Cardiac muscle cell (in vitro differentiated cells and primary cell): ENCODE results near the gene TFDP1. TPM values are rescaled to one million over a fixed set of nuclear protein-coding genes. Genes with fewer than 3 reads are reported as not detected.

Experiments
- DNase-seq, 2 donors: peaks; one replicate each; pipeline versions ENCODE4 v3.0.0 to v3.0.0-alpha.2; 2010 to 2017; ENCODE audit warnings: low read depth in 1 of 2, low spot score in 1 of 2
- H3K27ac ChIP-seq: fragments of 200-600 bp; sonication (generic); 2 replicates; pipeline ENCODE4 v1.5.1; 2016
- H3K27me3 ChIP-seq: fragments of 200-600 bp; sonication (generic); 2 replicates; pipeline ENCODE4 v1.6.0; 2016; ENCODE audit warnings: control low read depth
- H3K36me3 ChIP-seq: fragments of 200-600 bp; sonication (generic); 2 replicates; pipeline ENCODE4 v1.5.1; 2016; ENCODE audit warnings: control low read depth
- H3K4me1 ChIP-seq: fragments of 200-600 bp; sonication (generic); 2 replicates; pipeline ENCODE4 v1.8.1; 2017; ENCODE audit warnings: low read depth, mild to moderate bottlenecking, mixed run types
- H3K4me3 ChIP-seq: fragments of 200-600 bp; sonication (generic); 2 replicates; pipeline ENCODE4 v1.5.1; 2016; ENCODE audit warnings: mild to moderate bottlenecking
- H3K9me3 ChIP-seq: fragments of 200-600 bp; sonication (generic); 2 replicates; pipeline ENCODE4 v1.5.1; 2017; ENCODE audit warnings: low read depth, mild to moderate bottlenecking, control low read depth
- CTCF ChIP-seq: IDR thresholded peaks from 2 replicates; pipeline ENCODE4 v1.5.1; 2012; ENCODE audit warnings: low read depth, mild to moderate bottlenecking, low read length
- polyA plus RNA-seq: library from polyadenylated mRNA; unstranded; fragments of >200 nt; fragmentation: Nextera tagmentation; extraction: Ambion mirVana; gene quantifications from 2 replicates; pipeline ENCODE4 v1.2.1, GENCODE V29; 2016
- total RNA-seq: library from RNA; depleted of rRNA; stranded (reverse); fragments of >200 nt; gene quantifications from 2 replicates; pipeline ENCODE4 v1.2.3, GENCODE V29; 2016

The TFDP1 gene
- total and polyA plus RNA-seq, 2 experiments from 2014 or later, result 36.9 to 81.7 TPM

- Histone ChIP-seq H3K4me1 (peaks cover 5% of the 10 kb centered on the region), H3K27ac (no peak overlapping the region), H3K36me3 (peaks cover 6% of the 10 kb centered on the region), H3K27me3 (no peaks in the 10 kb centered on the region), H3K9me3 (no peaks in the 10 kb centered on the region), H3K4me3 (no peak overlapping the region)
- no peak for DNase-seq
- no peak for TF ChIP-seq CTCF
Observed at GRCh38 chr13:113611996-113612395, 27.4 kb downstream of the TFDP1 start.

- Histone ChIP-seq H3K27me3 (no peaks in the 10 kb centered on the region), H3K36me3 (peaks cover 6% of the 10 kb centered on the region), H3K4me3 (no peak overlapping the region), H3K4me1 (peaks cover 12% of the 10 kb centered on the region), H3K9me3 (no peaks in the 10 kb centered on the region), H3K27ac (no peak overlapping the region)
- no peak for TF ChIP-seq CTCF
- no peak for DNase-seq
Observed at GRCh38 chr13:113612607-113613006, 28.1 kb downstream of the TFDP1 start.

DNA sequence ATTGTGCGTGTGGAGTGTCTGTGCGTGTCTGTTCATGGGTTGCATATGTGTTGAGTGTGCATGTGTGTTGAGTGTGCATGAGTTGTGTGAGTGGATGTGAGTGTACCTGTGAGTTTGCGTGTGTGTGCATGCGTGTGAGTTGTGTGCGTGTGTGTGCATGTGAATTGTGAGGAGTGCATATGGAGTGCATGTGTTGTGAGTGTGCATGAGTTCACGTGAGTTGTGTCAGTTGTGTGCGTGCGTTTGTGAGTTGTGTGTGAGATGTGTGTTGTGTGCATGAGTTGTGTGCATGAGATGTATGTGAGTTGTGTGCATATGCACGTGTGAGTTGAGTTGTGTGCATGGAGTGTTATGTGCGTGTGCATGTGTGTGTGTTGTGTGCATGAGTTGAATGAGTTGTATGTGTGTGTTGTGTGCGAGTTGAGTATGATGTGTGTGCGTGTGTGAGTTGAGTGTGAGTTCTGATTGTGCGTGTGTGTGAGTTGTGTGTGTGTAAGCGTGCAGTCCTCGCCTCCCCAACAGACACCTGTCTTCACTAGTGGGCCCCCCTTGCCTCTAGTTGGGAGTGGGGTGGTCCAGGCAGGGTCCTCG is 29.3 kb downstream of the TFDP1 start:
- TF ChIP-seq CTCF, result no peak
- DNase-seq, result no peak
- Histone ChIP-seq H3K4me1 (peaks cover 12% of the 10 kb centered on the region), H3K27me3 (no peaks in the 10 kb centered on the region), H3K4me3 (no peak overlapping the region), H3K36me3 (peaks cover 6% of the 10 kb centered on the region), H3K27ac (no peak overlapping the region), H3K9me3 (no peaks in the 10 kb centered on the region)

DNA sequence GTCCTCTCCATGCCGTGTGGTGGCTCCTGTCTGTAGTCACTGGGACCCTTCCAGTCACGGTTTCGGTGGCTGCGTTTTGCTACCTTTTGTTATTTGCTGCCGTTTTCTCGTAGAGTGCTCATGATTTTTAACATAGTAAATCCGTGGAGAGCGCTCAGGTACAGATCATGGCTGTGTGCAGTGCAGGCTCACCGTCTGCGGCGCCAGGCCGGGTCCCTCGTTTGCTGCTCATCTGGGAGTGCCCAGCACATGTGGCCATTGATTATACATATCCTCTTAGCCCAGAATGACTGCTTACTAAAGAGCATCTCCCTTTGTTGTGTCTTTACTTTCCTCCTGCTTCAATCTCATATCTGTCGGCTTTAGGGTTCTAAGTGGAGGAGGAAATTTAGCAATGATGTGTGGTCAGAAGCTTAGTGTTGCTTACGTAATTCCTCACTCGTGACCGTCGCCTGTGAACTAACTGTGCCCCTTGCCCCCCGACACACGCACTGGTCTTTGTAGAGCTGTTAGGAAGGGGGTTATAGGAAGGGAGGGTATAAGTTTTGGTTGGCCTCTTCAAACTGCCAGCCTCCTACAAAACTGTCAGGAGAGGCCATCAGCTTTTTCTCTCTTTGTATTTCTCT is 31.8 kb downstream of the TFDP1 start:
- no peaks in the 10 kb centered on the region for H3K9me3 ChIP-seq
- no peaks in the 10 kb centered on the region for H3K27me3 ChIP-seq
- H3K4me1 ChIP-seq, result peaks cover 12% of the 10 kb centered on the region
- DNase-seq, result peak in 1 of 2 donors; percentile 84
- H3K27ac ChIP-seq, result peak overlapping the region; percentile 76
- H3K4me3 ChIP-seq, result no peak overlapping the region
- peaks cover 1% of the 10 kb centered on the region for H3K36me3 ChIP-seq
- no peak for TF ChIP-seq CTCF

GRCh38 chr13:113616991-113617749 is 32.6 kb downstream of the TFDP1 start:
- Histone ChIP-seq H3K27me3 (no peaks in the 10 kb centered on the region), H3K4me3 (no peak overlapping the region), H3K27ac (peak overlapping the region; percentile 76), H3K4me1 (peaks cover 12% of the 10 kb centered on the region), H3K36me3 (no peaks in the 10 kb centered on the region), H3K9me3 (no peaks in the 10 kb centered on the region)
- DNase-seq, result peak; percentile 75 to 76
- no peak for TF ChIP-seq CTCF
